Astrocyte (in vitro differentiated cells and primary cell): ENCODE measurements around the gene LRRC75A. TPM values are rescaled to one million over a fixed set of nuclear protein-coding genes. Genes with fewer than 3 reads are reported as not detected.

Source experiments
- DNase-seq: peaks from one replicate; pipeline ENCODE4 v3.0.0-alpha.2; 2010; ENCODE audit warnings: low read depth
- FAIRE-seq: peaks from 2 replicates; lab custom pipeline; 2011; peaks lifted over from hg19 to GRCh38; lab: Jason Lieb, UNC
- H2AFZ ChIP-seq: 2 replicates; pipeline ENCODE4 v1.6.0; 2012; ENCODE audit warnings: low read depth, low read length, inconsistent platforms
- H3K27ac ChIP-seq: 2 replicates; pipeline ENCODE4 v1.5.1; 2011; ENCODE audit warnings: low read depth, low read length, inconsistent platforms
- H3K27me3 ChIP-seq: 2 replicates; pipeline ENCODE4 v1.6.0; 2011; ENCODE audit warnings: low read length, inconsistent platforms; ENCODE audit not compliant: insufficient read depth
- H3K36me3 ChIP-seq: 2 replicates; pipeline ENCODE4 v1.5.1; 2011; ENCODE audit warnings: low read length, inconsistent platforms; ENCODE audit not compliant: insufficient read depth
- H3K4me1 ChIP-seq: 2 replicates; pipeline ENCODE4 v1.5.1; 2011; ENCODE audit warnings: low read length, inconsistent platforms; ENCODE audit not compliant: insufficient read depth
- H3K4me2 ChIP-seq: 2 replicates; pipeline ENCODE4 v1.6.0; 2012; ENCODE audit warnings: low read length, inconsistent platforms
- H3K4me3 ChIP-seq: 2 replicates; pipeline ENCODE4 v1.5.1; 2011; ENCODE audit warnings: low read depth, mild to moderate bottlenecking, low read length, inconsistent platforms; ENCODE audit not compliant: insufficient read depth
- H3K79me2 ChIP-seq: 2 replicates; pipeline ENCODE4 v1.6.0; 2012; ENCODE audit warnings: mild to moderate bottlenecking, low read length, inconsistent platforms; ENCODE audit not compliant: insufficient read depth
- H3K9ac ChIP-seq: 2 replicates; pipeline ENCODE4 v1.6.0; 2012; ENCODE audit warnings: mild to moderate bottlenecking, low read length, inconsistent platforms
- H3K9me3 ChIP-seq: 2 replicates; pipeline ENCODE4 v1.5.1; 2012; ENCODE audit warnings: low read depth, mild to moderate bottlenecking, low read length, inconsistent platforms; ENCODE audit not compliant: insufficient read depth
- H4K20me1 ChIP-seq: 2 replicates; pipeline ENCODE4 v1.6.0; 2012; ENCODE audit warnings: low read length, inconsistent platforms; ENCODE audit not compliant: insufficient read depth
- H3K27ac Mint-ChIP-seq: one replicate; pipeline ENCODE4 v1.8.0; 2021; ENCODE audit warnings: mild to moderate bottlenecking, mixed read lengths; ENCODE audit not compliant: unreplicated experiment
- H3K27me3 Mint-ChIP-seq: one replicate; pipeline ENCODE4 v1.8.0; 2021; ENCODE audit warnings: low read depth, mixed read lengths; ENCODE audit not compliant: unreplicated experiment
- H3K36me3 Mint-ChIP-seq: one replicate; pipeline ENCODE4 v1.8.0; 2021; ENCODE audit warnings: low read depth, mixed read lengths; ENCODE audit not compliant: unreplicated experiment
- H3K4me1 Mint-ChIP-seq: one replicate; pipeline ENCODE4 v1.8.0; 2021; ENCODE audit warnings: low read depth, mixed read lengths; ENCODE audit not compliant: unreplicated experiment
- H3K4me3 Mint-ChIP-seq: one replicate; pipeline ENCODE4 v1.8.0; 2021; ENCODE audit warnings: mild to moderate bottlenecking, moderate library complexity, mixed read lengths; ENCODE audit not compliant: unreplicated experiment
- H3K9me3 Mint-ChIP-seq: one replicate; pipeline ENCODE4 v1.8.0; 2021; ENCODE audit warnings: mild to moderate bottlenecking, mixed read lengths; ENCODE audit not compliant: unreplicated experiment
- EZH2 ChIP-seq: IDR thresholded peaks from 2 replicates; pipeline ENCODE4 v1.6.1; 2012; ENCODE audit warnings: mild to moderate bottlenecking, low read length, inconsistent platforms; ENCODE audit not compliant: insufficient read depth
- total RNA-seq: library from RNA; stranded (reverse); gene quantifications from 2 replicates; pipeline ENCODE4 v1.2.1, GENCODE V29; 2021
- TF ChIP-seq, protein P1 (sequence below): IDR thresholded peaks from 2 replicates; pipeline ENCODE4 v1.5.1; 2011; ENCODE audit warnings: low read depth, mild to moderate bottlenecking, inconsistent platforms, low read length, moderate library complexity; ENCODE audit not compliant: insufficient read depth

Gene LRRC75A
- total RNA-seq, 1 donor from 2014 or later: 0.36 TPM

DNA sequence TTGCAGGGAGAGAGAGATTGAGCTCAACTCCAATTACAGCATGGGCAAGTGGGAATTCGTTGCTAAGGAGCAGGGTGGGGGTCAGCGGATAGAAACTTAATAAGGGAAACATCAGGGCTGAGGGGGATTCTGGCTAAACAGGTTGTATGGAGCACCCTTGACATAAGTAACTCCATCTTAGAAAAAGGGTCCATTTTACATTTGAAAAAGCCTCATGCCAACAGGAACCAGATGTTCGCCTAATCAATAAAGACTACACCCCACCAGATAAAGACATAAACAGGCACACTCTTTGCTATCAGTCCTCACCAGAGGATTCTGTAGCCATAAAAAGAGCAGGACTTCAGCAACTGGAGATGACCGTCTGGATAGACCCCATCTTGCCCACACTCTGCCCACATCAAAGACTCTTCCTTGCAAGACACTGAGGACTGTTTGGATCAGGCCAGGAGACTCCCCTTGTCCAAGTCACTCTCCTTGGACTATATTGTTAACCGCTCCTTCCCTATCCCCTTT, 1.6 kb upstream of the LRRC75A start:
- no peak for DNase-seq
- H3K9me3 Mint-ChIP-seq: peaks cover 2% of the 10 kb centered on the region
- H3K27me3 Mint-ChIP-seq: peaks cover 79% of the 10 kb centered on the region

DNA sequence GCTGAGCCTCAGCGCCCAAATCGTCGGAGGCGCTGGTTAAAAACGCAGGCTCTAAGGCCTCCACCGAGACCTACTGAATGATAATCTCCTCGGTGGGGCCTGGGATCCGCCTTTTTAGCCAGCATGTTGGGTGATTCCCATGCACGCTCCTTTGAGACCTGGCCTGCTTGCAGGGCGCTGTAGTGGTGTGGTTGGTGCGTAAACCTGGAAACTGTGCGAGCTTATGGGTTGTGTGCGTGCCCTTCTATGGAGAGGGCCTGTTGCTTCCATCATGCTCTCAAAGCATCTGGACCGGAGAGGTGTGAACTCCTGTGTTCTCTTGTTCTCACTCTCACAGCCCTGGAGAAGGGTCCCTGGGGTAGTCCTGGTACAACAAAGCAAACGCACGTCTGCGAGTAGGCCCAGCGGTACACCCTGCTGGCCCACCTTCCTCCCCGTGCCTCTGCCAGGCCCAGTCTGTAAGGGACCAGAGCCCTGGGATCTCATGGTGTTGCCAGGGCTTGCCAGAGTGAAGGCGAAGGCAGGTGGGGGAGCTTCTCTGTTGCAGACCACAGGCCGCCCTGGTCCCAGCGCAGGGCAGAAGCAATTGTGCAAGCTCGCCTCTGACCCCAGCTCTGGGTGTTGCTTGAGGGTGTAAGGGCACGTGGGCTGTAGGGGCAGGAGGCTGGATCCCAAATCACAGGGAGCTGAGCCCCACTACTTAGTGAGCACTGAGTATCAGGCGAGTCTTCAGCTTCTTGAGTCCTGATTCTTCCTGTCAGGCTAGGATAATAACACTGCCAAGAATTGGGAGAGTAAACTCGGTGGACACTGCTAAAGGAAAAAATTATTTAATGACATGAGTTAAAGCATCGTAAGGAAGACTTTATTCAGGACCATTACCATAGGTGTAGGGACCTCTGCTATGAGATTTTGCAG, 879 bp upstream of the LRRC75A start:
- H2AFZ ChIP-seq: peak overlapping the region; percentile 71

More for the DNA sequence above, 1.6 kb upstream of the LRRC75A start:
- H3K4me1 ChIP-seq: peaks cover 3% of the 10 kb centered on the region
- no peak overlapping the region for H2AFZ ChIP-seq
- H3K79me2 ChIP-seq: no peaks in the 10 kb centered on the region
- no peaks in the 10 kb centered on the region for H4K20me1 ChIP-seq
- TF ChIP-seq, protein P1, sequence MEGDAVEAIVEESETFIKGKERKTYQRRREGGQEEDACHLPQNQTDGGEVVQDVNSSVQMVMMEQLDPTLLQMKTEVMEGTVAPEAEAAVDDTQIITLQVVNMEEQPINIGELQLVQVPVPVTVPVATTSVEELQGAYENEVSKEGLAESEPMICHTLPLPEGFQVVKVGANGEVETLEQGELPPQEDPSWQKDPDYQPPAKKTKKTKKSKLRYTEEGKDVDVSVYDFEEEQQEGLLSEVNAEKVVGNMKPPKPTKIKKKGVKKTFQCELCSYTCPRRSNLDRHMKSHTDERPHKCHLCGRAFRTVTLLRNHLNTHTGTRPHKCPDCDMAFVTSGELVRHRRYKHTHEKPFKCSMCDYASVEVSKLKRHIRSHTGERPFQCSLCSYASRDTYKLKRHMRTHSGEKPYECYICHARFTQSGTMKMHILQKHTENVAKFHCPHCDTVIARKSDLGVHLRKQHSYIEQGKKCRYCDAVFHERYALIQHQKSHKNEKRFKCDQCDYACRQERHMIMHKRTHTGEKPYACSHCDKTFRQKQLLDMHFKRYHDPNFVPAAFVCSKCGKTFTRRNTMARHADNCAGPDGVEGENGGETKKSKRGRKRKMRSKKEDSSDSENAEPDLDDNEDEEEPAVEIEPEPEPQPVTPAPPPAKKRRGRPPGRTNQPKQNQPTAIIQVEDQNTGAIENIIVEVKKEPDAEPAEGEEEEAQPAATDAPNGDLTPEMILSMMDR: no peak
- no peak for TF ChIP-seq EZH2
- no peak for FAIRE-seq
- peak overlapping the region; percentile 6 for H3K4me3 Mint-ChIP-seq
- no peaks in the 10 kb centered on the region for H3K36me3 ChIP-seq
- H3K27ac ChIP-seq: no peak overlapping the region
- H3K4me3 ChIP-seq: no peak overlapping the region
- no peak overlapping the region for H3K4me2 ChIP-seq
- no peaks in the 10 kb centered on the region for H3K9me3 ChIP-seq
- no peak overlapping the region for H3K9ac ChIP-seq
- no peaks in the 10 kb centered on the region for H3K4me1 Mint-ChIP-seq
- no peaks in the 10 kb centered on the region for H3K36me3 Mint-ChIP-seq
- H3K27me3 ChIP-seq: peaks cover 28% of the 10 kb centered on the region
- H3K27ac Mint-ChIP-seq: no peak overlapping the region

More for the DNA sequence above, 879 bp upstream of the LRRC75A start:
- H3K27me3 Mint-ChIP-seq: peaks cover 77% of the 10 kb centered on the region
- no peak overlapping the region for H3K27ac ChIP-seq
- no peaks in the 10 kb centered on the region for H3K9me3 ChIP-seq
- H3K27me3 ChIP-seq: peaks cover 26% of the 10 kb centered on the region
- no peaks in the 10 kb centered on the region for H3K79me2 ChIP-seq
- peak overlapping the region; percentile 37 for H3K4me3 ChIP-seq
- peaks cover 2% of the 10 kb centered on the region for H3K36me3 Mint-ChIP-seq
- peaks cover 2% of the 10 kb centered on the region for H3K9me3 Mint-ChIP-seq
- H4K20me1 ChIP-seq: no peaks in the 10 kb centered on the region
- no peaks in the 10 kb centered on the region for H3K36me3 ChIP-seq
- no peaks in the 10 kb centered on the region for H3K4me1 Mint-ChIP-seq
- no peak for DNase-seq
- H3K4me1 ChIP-seq: peaks cover 3% of the 10 kb centered on the region
- peak overlapping the region; percentile 82 for H3K4me3 Mint-ChIP-seq
- peak overlapping the region; percentile 85 for H3K4me2 ChIP-seq
- TF ChIP-seq, protein P1: no peak
- no peak for TF ChIP-seq EZH2
- no peak overlapping the region for H3K27ac Mint-ChIP-seq
- H3K9ac ChIP-seq: no peak overlapping the region
- FAIRE-seq: no peak
